OCI-LY1 (cell line): ENCODE results near the gene IGSF6.

Source experiments
- H2AFZ ChIP-seq: fragments of 200-600 bp; sonication (generic), shearing (Covaris generic); 2 replicates; pipeline ENCODE4 v1.6.0; 2014; ENCODE audit warnings: antibody characterized with exemption, mild to moderate bottlenecking, low read length
- H3F3A ChIP-seq: fragments of 200-600 bp; sonication (generic), shearing (Covaris generic); 2 replicates; pipeline ENCODE4 v1.6.0; 2014; ENCODE audit warnings: mild to moderate bottlenecking, antibody characterized with exemption, low read length, moderate library complexity; ENCODE audit not compliant: insufficient read depth
- H3K27ac ChIP-seq: fragments of 200-600 bp; sonication (generic); 2 replicates; pipeline ENCODE4 v1.5.1; 2014; ENCODE audit warnings: low read length, mixed run types, mild to moderate bottlenecking, low read depth; ENCODE audit not compliant: poor library complexity, severe bottlenecking
- H3K27me3 ChIP-seq: fragments of 200-600 bp; sonication (generic); 2 replicates; pipeline ENCODE4 v1.6.0; 2014; ENCODE audit warnings: antibody characterized with exemption, mild to moderate bottlenecking, low read length, moderate library complexity; ENCODE audit not compliant: insufficient read depth
- H3K36me3 ChIP-seq: fragments of 200-600 bp; sonication (generic); 2 replicates; pipeline ENCODE4 v1.6.1; 2014; ENCODE audit warnings: mild to moderate bottlenecking, antibody characterized with exemption, low read length, moderate library complexity, mixed read lengths; ENCODE audit not compliant: insufficient read depth
- H3K4me1 ChIP-seq: fragments of 200-600 bp; sonication (generic); 2 replicates; pipeline ENCODE4 v1.5.1; 2014; ENCODE audit warnings: mild to moderate bottlenecking, low read length, moderate library complexity; ENCODE audit not compliant: insufficient read depth, severe bottlenecking
- H3K4me2 ChIP-seq: fragments of 200-600 bp; sonication (generic), shearing (Covaris generic); 2 replicates; pipeline ENCODE4 v1.6.1; 2014; ENCODE audit warnings: low read length
- H3K4me3 ChIP-seq: fragments of 200-600 bp; sonication (generic); 2 replicates; pipeline ENCODE4 v1.5.1; 2014; ENCODE audit warnings: low read length, low read depth, mild to moderate bottlenecking, mixed read lengths; ENCODE audit not compliant: poor library complexity, severe bottlenecking
- H3K79me2 ChIP-seq: fragments of 200-600 bp; shearing (Covaris generic); 2 replicates; pipeline ENCODE4 v1.6.1; 2016; ENCODE audit warnings: mixed run types, low read length, mixed read lengths; ENCODE audit not compliant: insufficient read depth
- H3K9ac ChIP-seq: fragments of 200-600 bp; sonication (generic), shearing (Covaris generic); 2 replicates; pipeline ENCODE4 v1.6.1; 2014; ENCODE audit warnings: mild to moderate bottlenecking, low read length, mixed read lengths
- H3K9me2 ChIP-seq: fragments of 200-600 bp; sonication (generic), shearing (Covaris generic); 2 replicates; pipeline ENCODE4 v1.6.1; 2014; ENCODE audit warnings: low read depth, mild to moderate bottlenecking, low read length, mixed read lengths
- H3K9me3 ChIP-seq: fragments of 200-600 bp; shearing (Covaris generic); 2 replicates; pipeline ENCODE4 v1.6.1; 2014; ENCODE audit warnings: low read length, mixed read lengths
- H4K20me1 ChIP-seq: fragments of 200-600 bp; sonication (generic), shearing (Covaris generic); 2 replicates; pipeline ENCODE4 v1.6.0; 2016; ENCODE audit warnings: mild to moderate bottlenecking, low read length; ENCODE audit not compliant: insufficient read depth
- EZH2 ChIP-seq: fragments of 200-600 bp; sonication (generic), shearing (Covaris generic); IDR thresholded peaks from 2 replicates; pipeline ENCODE4 v1.8.0; 2017; ENCODE audit warnings: borderline replicate concordance, mixed run types, mild to moderate bottlenecking, antibody characterized with exemption, low read length, moderate library complexity, mixed read lengths
- TF ChIP-seq, protein P1 (sequence below): fragments of 200-600 bp; sonication (generic), shearing (Covaris generic); IDR thresholded peaks from 2 replicates; pipeline ENCODE4 v1.5.1; 2017; ENCODE audit warnings: mild to moderate bottlenecking, antibody characterized with exemption, low read length, moderate library complexity, mixed read lengths

The IGSF6 gene

DNA sequence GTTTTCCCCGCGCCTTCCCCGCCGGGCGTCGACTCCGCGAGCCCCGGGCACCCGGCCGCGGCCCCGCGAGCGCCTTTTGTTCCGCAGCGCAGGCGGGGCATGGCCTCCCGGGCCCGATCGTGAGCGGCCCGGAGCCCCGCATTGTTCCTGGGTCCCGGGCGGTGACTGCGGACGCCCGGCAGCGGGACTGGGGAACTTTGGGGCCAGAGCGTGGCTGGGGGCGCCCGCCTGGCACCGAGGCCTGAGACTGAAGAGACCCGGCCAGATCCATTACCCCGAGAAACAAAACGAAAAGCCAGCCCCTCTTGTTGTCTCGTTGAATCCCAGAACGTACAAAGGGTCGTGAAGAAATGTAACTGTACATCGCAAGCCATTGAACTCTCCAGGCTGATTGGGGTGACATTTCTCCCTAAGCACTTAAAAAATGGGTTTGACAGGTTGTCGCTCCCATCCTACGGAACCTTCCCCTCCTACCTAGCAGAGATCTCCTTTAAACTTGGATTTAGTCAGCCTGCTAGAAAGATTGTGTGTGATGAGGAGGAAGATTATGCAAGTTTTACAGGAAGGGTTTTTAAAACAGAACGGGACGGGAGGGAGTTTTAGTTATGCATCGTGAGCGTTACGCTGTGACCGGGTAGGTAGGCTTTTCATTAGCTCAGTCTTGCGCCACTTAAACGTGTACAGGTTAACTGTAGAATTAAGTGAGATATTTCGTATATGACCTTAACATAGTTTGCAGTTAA, 52.2 kb downstream of the IGSF6 start:
- peak overlapping the region; percentile 82 for H3K9ac ChIP-seq
- TF ChIP-seq EZH2, result no peak
- TF ChIP-seq, protein P1, sequence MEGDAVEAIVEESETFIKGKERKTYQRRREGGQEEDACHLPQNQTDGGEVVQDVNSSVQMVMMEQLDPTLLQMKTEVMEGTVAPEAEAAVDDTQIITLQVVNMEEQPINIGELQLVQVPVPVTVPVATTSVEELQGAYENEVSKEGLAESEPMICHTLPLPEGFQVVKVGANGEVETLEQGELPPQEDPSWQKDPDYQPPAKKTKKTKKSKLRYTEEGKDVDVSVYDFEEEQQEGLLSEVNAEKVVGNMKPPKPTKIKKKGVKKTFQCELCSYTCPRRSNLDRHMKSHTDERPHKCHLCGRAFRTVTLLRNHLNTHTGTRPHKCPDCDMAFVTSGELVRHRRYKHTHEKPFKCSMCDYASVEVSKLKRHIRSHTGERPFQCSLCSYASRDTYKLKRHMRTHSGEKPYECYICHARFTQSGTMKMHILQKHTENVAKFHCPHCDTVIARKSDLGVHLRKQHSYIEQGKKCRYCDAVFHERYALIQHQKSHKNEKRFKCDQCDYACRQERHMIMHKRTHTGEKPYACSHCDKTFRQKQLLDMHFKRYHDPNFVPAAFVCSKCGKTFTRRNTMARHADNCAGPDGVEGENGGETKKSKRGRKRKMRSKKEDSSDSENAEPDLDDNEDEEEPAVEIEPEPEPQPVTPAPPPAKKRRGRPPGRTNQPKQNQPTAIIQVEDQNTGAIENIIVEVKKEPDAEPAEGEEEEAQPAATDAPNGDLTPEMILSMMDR, result no peak
- peaks cover 51% of the 10 kb centered on the region for H3K79me2 ChIP-seq
- H3K27ac ChIP-seq, result peak overlapping the region; percentile 73
- 0 out of 2 replicates have a peak, but pooled peaks cover 4% of the 10 kb centered on the region for H3F3A ChIP-seq
- no peaks in the 10 kb centered on the region for H3K36me3 ChIP-seq
- H3K9me2 ChIP-seq, result no peaks in the 10 kb centered on the region
- H3K9me3 ChIP-seq, result no peaks in the 10 kb centered on the region
- peak overlapping the region; percentile 87 for H3K4me3 ChIP-seq
- H4K20me1 ChIP-seq, result no peaks in the 10 kb centered on the region
- H3K27me3 ChIP-seq, result no peaks in the 10 kb centered on the region
- H3K4me2 ChIP-seq, result peak overlapping the region; percentile 81
- peaks cover 63% of the 10 kb centered on the region for H3K4me1 ChIP-seq
- no peak overlapping the region for H2AFZ ChIP-seq

DNA sequence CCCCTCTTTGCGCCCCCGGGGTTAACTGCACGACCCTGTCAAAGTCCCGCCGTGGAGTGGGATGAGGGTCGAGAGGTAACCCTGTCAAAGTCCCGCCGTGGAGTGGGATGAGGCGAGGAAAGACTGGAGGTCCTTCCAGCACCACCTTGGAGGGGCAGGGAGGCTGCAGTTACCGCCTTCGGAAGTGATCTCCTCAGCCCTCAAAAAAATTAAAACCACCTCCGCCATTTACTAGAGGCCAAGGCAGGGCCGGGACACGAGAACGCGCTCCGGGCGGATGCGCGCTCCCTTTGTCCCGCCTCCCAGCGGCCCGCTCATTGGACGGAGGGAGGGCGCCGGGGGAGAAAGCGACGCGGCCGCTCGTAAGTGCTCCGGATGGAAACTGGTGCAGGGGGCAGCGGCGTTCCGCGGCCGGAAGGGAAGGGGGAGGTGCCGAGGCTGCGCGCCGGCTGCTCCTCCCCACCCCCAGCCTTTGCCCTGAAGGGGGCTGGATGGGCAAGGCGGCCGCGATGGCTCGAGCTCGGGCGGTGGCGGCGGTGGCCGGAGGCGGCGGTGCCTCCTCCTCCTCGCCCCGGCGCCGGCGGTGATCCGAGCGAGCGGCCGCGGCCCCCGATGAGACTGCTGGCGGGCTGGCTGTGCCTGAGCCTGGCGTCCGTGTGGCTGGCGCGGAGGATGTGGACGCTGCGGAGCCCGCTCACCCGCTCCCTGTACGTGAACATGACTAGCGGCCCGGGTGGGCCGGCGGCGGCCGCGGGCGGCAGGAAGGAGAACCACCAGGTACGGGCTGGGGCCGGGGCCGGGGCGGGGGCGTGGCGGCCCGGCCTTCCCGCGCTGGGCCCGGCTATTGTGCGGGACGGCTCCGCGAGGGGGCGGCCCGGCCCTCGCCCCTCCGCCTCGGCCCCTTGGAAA, 53.0 kb downstream of the IGSF6 start, which contains the start of gene METTL9:
Gene METTL9 (plus strand): TSS at position 456 of the 909 bp plus-strand sequence. CDS start 157 bp downstream, at position 613.
- H3K27me3 ChIP-seq, result no peaks in the 10 kb centered on the region
- peaks cover 66% of the 10 kb centered on the region for H3K4me1 ChIP-seq
- no peak for TF ChIP-seq EZH2
- TF ChIP-seq, protein P1, result no peak
- H3K9me3 ChIP-seq, result no peaks in the 10 kb centered on the region
- peak within 1 kb of the TSS; percentile 87 for H3K4me3 ChIP-seq
- H3K27ac ChIP-seq, result peak within 1 kb of the TSS; percentile 73
- no peaks in the 10 kb centered on the region for H4K20me1 ChIP-seq
- no peaks in the 10 kb centered on the region for H3K36me3 ChIP-seq
- H2AFZ ChIP-seq, result no peak within 1 kb of the TSS
- H3K79me2 ChIP-seq, result peaks cover 42% of the 10 kb centered on the region
- H3F3A ChIP-seq, result 0 out of 2 replicates have a peak, but pooled peaks cover 4% of the 10 kb centered on the region
- peak within 1 kb of the TSS; percentile 94 for H3K4me2 ChIP-seq
- peak within 1 kb of the TSS; percentile 94 for H3K9ac ChIP-seq
- no peaks in the 10 kb centered on the region for H3K9me2 ChIP-seq

- H3K4me1 ChIP-seq, result peaks cover 63% of the 10 kb centered on the region
- peak overlapping the region; percentile 71 for H3K27ac ChIP-seq
Observed at GRCh38 chr16:21598701-21599121, 53.7 kb downstream of the IGSF6 start.

More at GRCh38 chr16:21598701-21599121, 53.7 kb downstream of the IGSF6 start:
- peak overlapping the region; percentile 94 for H3K9ac ChIP-seq
- peak overlapping the region; percentile 87 for H3K4me3 ChIP-seq
- H3K36me3 ChIP-seq, result no peaks in the 10 kb centered on the region
- 0 out of 2 replicates have a peak, but pooled peaks cover 4% of the 10 kb centered on the region for H3F3A ChIP-seq
- peaks cover 36% of the 10 kb centered on the region for H3K79me2 ChIP-seq
- H3K27me3 ChIP-seq, result no peaks in the 10 kb centered on the region
- no peak for TF ChIP-seq EZH2
- TF ChIP-seq, protein P1, result no peak
- no peaks in the 10 kb centered on the region for H3K9me3 ChIP-seq
- H2AFZ ChIP-seq, result no peak overlapping the region
- no peaks in the 10 kb centered on the region for H3K9me2 ChIP-seq
- H3K4me2 ChIP-seq, result peak overlapping the region; percentile 94
- no peaks in the 10 kb centered on the region for H4K20me1 ChIP-seq
